Activated CD8-positive, alpha-beta memory T cell treated with anti-CD3 and anti-CD28 coated beads for 1 hour (primary cell): ENCODE results near the gene MT1F.

Source experiments
- DNase-seq, 2 donors: peaks; one replicate each; pipeline ENCODE4 v3.0.0-alpha.2; 2020; ENCODE audit warnings: low read depth in 1 of 2; ENCODE audit errors: extremely low read depth in 1 of 2

MT1F gene

DNA sequence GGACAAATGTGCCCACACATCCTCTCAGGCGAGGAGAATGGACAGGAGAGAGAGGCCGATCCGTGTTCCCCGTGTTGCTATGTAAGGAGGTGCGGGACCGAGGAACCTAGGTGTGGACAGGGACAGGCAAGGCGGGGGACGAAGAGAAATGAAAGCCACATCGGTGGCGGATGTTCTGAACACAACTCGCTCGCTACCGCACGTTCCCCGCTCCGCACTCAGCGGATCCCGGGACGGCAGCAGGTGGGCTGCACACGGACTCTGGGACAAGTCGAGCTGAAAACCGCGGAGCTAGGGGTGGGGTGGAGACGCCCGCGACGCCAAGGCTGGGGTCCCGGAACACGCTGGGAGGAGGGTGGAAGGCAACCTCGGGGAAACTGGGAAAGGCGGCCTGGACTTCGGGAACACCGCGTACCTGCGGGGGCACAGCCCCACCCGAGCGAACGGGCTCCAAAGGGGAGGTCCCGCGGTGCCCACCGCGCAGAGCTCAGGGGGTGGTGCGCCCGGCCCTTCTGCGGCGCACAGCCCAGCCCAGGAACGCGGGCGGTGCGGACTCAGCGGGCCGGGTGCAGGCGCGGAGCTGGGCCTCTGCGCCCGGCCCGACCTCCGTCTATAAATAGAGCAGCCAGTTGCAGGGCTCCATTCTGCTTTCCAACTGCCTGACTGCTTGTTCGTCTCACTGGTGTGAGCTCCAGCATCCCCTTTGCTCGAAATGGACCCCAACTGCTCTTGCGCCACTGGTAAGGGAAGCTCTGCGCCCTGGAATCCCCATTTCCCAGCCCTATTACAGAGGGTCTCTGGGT is 32.4 kb upstream of the MT1F start, which contains the start of gene MT1E:
Gene MT1E (plus strand): TSS at position 642 of the 803 bp plus-strand sequence. CDS start 71 bp downstream, at position 713.
- DNase-seq: no peak

DNA sequence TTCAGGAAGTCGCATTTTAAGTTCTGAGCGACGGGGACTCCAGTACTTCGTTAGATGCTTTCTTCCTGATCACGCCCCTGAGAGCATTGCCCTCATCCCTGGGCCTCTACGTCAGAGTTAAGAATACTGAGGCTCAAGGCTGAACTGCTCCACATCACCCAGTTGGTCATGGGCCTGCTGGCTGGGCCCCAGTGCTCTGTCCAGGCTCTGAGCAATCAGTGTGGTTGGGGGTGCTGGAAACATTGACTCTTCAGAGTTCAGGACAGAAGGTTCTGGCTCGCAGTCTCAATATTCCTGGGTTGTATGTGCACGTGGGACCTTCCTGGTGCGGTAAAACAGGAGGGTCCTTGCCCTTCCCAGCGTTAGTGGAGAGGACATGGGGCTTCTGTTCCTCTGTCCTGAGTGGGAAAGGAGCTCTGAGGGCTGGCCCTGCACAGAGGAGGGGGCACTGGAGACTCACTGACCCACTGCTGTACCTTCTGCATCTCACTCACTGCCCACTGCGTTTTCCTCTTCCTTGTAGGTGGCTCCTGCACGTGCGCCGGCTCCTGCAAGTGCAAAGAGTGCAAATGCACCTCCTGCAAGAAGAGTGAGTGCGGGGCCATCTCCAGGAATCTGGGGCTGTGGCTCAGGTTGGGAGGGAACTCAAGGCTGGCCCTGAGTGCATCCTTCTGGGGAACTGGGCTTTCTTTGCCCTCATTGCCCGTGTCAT is 31.7 kb upstream of the MT1F start:
- DNase-seq: no peak

DNA sequence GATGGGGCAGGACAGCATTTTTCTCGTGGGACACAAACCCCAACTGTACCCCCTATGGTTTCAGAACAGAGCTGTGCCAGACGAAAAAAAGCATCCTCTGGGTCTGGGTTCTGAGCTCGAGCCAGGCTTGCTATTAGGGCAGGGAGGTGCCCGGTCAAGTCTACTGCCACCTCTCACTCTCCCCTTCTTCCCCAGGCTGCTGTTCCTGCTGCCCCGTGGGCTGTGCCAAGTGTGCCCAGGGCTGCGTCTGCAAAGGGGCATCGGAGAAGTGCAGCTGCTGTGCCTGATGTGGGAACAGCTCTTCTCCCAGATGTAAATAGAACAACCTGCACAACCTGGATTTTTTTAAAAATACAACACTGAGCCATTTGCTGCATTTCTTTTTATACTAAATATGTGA is 31.1 kb upstream of the MT1F start:
- DNase-seq: no peak

DNA sequence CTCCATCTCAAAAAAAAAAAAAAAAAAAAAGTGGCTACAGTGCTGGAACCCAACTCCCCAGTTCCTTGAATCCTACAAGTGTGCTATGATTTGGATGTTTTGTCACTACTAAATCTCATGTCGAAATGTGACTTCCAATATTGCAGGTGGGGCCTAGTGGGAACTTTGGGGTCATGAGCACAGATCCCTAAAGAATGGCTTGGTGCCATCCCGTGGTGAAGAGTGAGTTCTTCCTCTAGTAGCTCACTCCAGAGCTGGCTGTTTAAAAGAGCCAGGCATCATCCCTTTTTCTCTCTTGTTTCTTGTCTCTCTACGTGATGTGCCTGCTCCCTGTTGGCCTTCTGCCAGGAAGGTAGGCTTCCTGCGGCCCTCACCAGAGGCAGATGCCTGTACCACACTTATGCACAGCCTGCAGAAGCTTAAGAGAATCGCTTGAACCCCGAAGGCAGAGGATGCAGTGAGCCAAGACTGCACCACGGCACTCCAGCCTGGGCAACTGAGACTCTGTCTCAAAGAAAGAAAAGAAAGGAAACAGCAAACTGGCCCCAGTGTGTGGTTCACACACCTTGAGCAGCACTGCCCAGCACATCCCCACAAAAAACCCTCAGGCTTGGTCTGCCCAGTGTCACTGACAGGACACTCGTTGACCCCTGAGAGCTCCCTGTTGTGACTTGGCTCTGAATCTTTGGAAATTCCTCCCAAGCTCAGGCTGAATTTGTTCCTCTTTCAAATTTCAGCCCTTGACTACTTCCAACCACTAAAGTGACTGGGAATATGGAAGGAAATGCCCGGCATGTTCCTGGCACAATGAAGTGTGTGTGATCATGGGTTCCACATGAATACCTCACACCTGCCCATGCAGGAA is 29.0 kb upstream of the MT1F start:
- DNase-seq: no peak

DNA sequence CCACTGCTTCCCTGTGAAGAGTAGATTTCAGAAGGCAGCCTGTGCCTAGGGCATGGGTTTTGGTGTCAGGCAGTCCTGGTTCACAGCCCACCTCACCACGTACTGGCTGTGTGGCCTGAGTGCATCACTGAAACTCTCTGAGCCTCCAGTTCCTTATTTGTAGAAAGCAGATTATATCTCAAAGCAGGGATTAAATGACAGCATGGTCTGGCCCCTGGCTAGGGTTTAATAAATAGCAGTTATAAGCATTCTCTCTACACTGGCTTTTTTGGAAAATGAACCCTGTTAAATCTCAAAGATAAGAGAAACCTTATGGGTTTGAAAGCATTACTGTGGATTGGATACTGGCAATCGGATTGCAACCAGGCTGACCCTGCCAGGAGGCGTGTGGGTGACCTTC is 28.2 kb upstream of the MT1F start:
- no peak for DNase-seq

DNA sequence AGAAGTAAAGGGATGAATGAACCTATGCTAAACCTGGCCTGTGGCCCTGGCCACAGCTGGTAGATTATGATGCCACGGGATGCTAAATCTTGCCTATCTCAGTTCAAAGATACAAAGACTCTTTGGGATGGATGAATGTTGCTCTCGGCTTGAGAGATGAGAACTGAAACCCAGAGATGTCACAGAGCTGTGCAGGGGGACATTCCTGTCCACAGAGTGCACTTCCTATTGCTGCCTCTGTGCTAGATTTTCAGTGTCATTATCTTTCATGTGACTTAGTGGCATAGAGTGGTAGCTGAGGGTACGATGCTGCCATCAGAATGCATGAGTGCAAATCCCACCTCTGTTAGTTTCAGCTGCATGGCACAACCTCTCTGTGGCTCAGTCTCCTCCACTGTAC is 27.6 kb upstream of the MT1F start:
- DNase-seq: no peak

DNA sequence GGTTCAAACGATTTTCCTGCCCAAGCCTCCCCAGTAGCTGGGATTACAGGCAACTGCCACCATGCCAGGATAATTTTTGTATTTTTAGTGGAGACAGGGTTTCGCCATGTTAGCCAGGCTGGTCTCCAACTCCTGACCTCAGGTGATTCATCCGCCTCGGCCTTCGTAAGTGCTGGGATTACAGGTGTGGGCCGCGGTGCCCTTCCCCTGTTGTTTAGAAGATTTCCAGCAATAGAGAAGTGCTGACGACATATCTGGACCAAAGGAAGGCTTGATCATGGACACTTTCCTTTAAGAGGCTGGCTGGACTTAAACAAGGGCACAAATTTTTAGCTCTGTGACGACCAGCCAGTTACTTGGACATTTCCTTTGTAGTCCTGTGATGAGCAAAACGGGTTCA is 26.6 kb upstream of the MT1F start:
- DNase-seq: no peak

DNA sequence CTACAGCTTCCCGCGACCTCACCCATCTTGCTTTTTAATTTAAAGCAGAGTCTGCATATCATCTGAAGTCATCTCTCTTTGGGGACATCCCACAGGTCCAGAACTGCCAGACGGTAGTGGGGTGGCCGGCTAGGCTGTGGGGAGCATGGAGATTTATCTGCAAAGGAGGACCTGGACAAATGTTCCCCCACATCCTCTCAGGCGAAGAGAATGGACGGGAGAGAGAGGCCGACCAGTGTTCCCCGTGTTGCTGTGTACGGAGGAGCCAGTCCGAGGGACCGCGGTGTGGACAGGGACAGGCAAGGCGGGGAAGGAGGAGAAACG is 26.0 kb upstream of the MT1F start:
- DNase-seq: no peak

DNA sequence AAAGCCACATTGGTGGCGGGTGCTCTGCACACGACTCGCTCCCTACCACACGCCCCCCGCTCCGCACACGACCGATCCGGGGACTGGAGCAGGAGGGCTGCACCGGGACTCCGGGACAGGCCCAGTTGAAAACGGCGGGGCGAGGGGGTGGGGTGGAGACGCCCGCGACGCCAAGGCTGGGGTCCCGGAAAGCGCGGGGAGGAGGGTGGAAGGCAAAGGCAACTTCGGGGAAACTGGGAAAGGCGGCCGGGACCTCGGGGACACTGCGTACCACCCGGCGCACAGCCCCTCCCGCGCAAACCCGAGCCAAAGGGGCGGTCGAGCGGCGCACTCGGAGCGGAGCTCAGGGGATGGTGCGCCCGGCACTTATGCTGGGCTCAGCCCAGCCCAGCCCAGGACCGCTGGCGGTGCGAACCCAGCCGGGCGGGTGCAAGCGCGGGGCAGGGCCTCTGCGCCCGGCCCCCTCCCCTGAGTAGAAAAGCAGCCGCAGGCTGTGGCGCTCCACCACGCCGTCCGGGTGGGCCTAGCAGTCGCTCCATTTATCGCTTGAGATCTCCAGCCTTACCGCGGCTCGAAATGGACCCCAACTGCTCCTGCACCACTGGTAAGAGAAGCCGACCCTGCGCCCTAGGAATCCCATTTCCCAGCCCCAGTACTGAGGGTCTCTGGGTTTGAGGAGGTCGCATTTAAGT is 25.5 kb upstream of the MT1F start, which contains the start of gene MT1M:
Gene MT1M (plus strand): TSS at position 504 of the 692 bp plus-strand sequence. CDS start 73 bp downstream, at position 577.
- no peak for DNase-seq

DNA sequence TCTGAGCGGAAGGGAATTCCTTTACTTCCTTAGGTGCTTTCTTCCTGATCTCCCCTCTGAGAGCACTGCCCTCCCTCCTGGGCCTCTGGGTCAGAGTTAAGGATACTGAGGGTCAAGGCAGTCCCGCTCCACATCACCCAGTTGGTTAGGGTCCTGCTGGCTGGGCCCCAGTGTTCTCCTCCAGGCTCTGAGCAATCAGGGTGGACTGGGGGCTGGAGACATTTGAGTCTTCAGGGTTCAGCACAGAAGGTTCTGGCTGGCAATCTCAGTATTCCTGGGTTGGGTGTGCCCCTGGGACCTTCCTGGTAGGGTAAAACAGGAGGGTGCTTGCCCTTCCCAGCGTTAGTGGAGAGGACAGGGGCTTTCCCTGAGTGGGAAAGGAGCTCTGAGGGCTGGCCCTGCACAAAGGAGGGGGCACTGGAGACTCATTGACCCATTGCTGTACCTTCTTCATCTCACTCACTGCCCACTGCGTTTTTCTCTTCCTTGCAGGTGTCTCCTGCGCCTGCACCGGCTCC is 24.9 kb upstream of the MT1F start:
- DNase-seq: no peak

DNA sequence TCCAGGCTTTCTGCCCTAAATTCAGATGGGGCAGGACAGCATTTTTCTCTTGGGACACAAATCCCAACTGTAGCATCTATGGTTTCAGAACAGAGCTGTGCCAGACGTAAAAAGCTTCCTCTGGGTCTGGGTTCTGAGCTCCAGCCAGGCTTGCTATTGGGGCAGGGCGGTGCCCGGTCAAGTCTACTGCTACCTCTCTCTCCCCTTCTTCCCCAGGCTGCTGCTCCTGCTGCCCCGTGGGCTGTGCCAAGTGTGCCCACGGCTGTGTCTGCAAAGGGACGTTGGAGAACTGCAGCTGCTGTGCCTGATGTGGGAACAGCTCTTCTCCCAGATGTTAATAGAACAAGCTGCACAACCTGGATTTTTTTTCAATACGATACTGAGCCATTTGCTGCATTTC is 24.2 kb upstream of the MT1F start:
- no peak for DNase-seq

DNA sequence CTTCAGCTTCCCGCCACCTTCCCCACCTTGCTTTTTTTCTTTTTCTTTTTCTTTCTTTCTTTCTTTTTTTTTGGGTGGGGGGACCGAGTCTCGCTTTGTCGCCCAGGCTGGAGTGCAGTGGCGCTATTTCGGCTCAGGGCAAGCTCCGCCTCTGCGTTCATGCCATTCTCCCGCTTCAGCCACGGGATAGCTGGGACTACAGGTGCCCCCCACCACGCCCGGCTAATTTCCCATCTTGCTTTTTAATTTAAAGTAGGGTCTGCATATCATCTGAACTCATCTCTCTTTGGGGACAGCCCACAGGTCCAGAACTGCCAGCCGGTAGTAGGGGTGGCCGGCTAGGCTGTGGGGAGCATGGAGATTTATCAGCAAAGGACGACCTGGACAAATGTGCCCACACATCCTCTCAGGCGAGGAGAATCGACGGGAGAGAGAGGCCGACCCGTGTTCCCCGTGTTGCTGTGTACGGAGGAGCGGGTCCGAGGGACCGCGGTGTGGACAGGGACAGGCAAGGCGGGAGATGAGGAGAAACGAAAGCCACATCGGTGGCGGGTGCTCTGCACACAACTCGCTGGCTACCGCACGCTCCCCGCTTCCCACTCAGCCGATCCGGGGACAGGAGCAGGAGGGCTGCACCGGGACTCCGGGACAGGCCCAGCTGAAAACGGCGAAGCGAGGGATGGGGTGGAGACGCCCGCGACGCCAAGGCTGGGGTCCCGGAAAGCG is 22.9 kb upstream of the MT1F start:
- DNase-seq: no peak

DNA sequence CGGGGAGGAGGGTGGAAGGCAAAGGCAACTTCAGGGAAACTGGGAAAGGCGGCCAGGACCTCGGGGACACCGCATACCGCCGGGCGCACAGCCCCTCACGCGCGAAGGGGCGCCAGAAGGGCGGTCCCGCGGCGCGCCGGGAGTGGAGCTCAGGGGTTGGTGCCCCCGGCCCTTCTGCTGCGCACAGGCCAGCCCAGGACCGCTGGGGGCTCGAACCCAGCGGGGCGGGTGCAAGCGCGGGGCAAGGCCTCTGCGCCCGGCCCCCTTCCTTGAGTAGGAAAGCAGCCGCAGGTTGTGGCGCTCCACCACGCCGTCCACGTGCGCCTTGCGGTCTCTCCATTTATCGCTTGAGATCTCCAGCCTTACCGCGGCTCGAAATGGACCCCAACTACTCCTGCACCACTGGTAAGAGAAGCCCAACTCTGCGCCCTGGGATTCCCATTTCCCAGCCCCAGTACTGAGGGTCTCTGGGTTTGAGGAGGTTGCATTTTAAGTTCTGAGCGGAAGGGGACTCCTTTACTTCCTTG is 22.3 kb upstream of the MT1F start:
- no peak for DNase-seq

DNA sequence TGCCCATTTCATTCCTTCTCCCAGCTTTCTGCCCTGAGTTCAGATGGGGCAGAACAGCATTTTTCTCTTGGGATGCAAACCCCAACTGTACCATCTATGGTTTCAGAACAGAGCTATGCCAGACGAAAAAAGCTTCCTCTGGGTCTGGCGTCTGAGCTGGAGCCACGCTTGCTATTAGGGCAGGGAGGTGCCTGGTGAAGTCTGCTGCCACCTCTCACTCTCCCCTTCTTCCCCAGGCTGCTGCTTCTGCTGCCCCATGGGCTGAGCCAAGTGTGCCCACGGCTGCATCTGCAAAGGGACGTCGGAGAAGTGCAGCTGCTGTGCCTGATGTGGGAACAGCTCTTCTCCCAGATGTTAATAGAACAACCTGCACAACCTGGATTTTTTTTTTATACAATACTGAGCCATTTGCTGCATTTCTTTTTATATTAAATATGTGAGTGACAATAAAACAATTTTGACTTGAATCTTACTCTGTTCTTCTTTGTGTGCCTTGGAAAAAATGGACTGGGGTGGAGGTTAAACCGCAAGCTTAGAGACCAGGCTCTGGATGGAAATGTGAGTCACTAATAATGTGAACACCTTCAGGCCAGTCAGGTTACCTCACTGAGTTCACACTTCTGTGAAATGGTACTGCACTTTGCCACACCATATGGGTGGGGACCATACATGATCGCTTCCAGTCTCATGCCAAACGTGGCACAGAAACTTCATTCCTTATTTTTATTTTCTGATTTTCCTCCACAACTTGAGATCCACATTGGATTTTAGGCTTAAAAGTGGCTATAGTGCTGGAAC is 20.9 kb upstream of the MT1F start:
- no peak for DNase-seq

DNA sequence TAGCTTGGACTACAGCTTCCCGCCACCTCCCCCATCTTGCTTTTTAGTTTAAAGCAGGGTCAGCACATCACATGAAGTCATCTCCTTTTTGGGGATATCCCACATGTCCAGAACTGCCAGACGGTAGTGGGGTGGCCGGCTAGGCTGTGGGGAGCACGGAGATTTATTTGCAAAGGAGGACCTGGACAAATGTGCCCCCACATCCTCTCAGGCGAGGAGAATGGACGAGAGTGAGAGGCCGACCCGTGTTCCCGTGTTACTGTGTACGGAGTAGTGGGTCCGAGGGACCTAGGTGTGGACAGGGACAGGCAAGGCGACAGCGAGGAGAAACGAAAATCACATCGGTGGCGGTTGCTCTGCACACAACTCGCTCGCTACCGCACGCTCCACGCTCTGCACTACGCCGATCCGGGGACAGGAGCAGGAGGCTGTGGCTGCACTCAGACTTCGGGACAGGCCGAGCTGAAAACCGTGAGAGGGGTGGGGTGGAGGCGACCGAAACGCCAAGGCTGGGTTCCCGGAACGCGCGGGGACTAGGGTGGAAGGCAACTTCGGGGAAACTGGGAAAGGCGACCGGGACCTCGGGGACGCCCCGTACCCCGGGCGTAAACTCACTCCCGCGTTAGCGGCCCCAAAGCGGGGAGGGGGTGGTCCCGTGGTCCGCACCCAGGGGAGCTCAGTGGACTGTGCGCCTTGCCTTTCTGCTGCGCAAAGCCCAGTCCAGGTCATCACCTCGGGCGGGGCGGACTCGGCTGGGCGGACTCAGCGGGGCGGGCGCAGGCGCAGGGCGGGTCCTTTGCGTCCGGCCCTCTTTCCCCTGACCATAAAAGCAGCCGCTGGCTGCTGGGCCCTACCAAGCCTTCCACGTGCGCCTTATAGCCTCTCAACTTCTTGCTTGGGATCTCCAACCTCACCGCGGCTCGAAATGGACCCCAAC is 19.7 kb upstream of the MT1F start, which contains the start of gene MT1A:
Gene MT1A (plus strand): TSS at position 853 of the 937 bp plus-strand sequence. CDS start 73 bp downstream, at position 926.
- no peak for DNase-seq

DNA sequence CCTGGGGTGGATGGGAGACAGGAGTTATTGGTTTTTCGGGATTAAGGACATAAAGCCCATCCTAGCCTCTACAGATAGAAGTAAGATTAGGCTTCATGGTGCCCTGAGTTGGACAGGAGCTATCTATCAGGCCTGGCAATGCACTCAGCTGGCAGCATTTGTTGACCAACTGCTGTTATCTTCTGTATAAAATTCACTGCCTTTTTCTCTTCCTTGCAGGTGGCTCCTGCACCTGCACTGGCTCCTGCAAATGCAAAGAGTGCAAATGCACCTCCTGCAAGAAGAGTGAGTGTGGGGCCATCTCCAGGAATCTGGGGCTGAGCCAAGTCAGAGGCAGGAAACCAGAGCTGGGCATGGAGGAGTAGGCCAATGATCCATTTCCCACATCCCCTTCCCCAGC is 18.7 kb upstream of the MT1F start:
- DNase-seq: no peak

DNA sequence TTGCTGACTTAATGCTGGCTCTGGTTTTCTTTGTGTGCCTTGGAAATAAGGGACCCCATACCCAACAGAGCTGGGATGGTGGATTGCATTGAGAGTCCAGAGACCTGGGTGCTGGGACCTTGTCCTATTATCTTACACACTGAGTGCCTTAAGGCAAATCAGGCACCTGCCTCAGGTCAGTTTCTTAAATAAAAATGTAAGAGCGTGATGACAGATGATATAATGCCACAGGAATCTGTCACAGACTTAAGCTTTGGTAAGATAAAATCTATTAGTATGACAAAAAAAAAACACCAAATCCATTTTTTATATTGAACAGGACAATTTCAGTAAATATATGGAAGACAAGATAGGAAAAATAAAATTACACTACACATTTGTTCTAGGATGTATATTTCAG is 17.7 kb upstream of the MT1F start:
- DNase-seq: no peak

DNA sequence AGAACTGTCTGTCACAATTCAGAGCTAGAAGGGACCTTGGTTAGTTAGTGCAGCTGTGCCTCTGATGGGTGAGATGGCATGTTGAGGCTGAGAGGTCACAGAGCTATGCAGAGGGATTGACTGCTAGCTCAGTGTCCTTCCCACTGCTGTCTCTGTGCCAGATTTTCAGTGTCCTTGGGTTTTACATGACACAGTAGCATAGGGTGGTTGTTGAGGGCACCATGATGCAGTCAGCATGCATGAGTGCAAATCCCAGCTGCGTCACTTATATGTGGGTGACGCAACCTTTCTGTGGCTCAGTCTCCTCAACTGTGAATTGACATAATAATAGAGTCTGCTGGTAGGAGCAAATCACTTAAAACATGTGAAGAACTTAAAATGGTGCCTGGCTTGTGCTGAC is 16.6 kb upstream of the MT1F start:
- DNase-seq: no peak
